Thyroid gland (tissue), 4 donors: ENCODE measurements around the gene NGEF.

Experiments
- POLR2A ChIP-seq, 2 donors: fragments of 450-650 bp; IDR thresholded peaks; one replicate each; pipeline ENCODE4 v1.6.1; 2017; ENCODE audit warnings: antibody characterized with exemption in 2 of 2, mild to moderate bottlenecking in 2 of 2, moderate library complexity in 1 of 2
- TF ChIP-seq, protein P1 (sequence below), 6 experiments: fragments of 200-600 bp in 3 of 6; fragments of 450-650 bp in 3 of 6; sonication (generic) in 3 of 6; IDR thresholded peaks; one replicate each; pipeline ENCODE4 v1.5.1; 2016 to 2019; ENCODE audit warnings: antibody characterized with exemption in 6 of 6, mild to moderate bottlenecking in 2 of 6, inconsistent platforms in 1 of 6, moderate library complexity in 1 of 6

DNA sequence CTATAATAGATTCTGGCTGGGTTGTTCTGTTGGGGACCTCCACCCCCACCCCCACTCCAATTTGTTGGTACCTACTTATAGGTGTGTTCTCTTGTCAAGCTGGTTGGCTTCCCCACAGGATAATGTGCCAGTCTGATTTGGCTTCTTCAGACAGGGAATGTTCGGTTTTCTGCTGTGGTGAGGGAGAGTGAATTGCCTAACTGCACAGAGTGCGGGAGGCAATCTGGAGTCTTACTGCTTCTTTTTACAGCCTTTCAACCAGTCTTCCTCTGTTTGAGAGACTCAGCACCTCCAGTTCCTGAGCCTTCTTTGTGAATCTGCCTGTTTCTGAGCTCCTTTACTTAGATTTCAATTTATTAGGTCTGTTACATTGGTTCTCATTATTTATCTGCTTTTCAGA lies 170.4 kb downstream of the NGEF start:
- TF ChIP-seq, protein P1, sequence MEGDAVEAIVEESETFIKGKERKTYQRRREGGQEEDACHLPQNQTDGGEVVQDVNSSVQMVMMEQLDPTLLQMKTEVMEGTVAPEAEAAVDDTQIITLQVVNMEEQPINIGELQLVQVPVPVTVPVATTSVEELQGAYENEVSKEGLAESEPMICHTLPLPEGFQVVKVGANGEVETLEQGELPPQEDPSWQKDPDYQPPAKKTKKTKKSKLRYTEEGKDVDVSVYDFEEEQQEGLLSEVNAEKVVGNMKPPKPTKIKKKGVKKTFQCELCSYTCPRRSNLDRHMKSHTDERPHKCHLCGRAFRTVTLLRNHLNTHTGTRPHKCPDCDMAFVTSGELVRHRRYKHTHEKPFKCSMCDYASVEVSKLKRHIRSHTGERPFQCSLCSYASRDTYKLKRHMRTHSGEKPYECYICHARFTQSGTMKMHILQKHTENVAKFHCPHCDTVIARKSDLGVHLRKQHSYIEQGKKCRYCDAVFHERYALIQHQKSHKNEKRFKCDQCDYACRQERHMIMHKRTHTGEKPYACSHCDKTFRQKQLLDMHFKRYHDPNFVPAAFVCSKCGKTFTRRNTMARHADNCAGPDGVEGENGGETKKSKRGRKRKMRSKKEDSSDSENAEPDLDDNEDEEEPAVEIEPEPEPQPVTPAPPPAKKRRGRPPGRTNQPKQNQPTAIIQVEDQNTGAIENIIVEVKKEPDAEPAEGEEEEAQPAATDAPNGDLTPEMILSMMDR (IDR thresholded peaks at IDR 0.05), result no peak
- no peak for TF ChIP-seq POLR2A (IDR thresholded peaks at IDR 0.05)
